ENCODE results near the gene SLC34A1. TPM values are rescaled to one million over a fixed set of nuclear protein-coding genes. Genes with fewer than 3 reads are reported as not detected.
A peak's percentile ranks its signal among the peaks of the same experiment; 100 is the strongest.

SLC34A1 gene
- total RNA-seq, 1 donor from 2014 or later = not detected

DNA sequence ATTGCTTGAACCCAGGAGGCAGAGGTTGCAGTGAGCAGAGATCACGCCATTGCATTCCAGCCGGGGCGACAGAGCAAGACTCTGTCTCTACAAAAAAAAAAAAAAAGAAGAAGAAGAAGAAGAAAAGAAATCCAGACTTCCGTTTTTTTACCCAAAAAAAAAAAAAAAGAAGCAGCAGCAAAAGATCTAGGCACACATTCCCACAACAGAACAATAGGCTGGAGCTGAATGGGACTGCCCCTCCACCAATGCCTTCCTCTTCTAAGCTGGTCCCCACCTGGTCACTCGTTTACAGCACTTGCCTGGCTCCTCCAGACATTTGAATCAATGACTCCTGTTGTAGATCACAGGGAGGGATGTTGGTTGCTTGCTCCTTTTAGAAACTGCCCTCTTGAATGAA is 31.1 kb upstream of the SLC34A1 start:
- H3K4me3 Mint-ChIP-seq (ENCODE audit: low read depth) = peak overlapping the region; percentile 40

DNA sequence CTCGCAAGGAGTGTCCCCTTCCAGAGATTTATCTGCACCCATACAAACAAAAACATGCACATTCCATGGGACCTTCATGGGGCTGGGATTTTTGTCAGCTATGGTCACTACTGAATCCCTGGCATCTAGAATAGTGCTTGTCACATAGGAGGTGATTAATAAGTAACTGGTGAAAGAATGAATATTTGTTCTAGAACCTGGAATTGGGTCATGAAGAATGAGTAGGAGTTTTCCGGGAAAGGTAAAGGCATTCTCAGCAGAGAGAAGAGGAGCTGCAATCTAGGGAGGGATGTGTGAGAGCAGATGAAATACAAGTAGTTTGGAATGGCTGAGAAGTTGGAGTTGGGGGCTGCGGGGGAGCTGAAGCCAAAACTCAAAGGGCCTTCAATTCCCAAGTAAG is 30.0 kb upstream of the SLC34A1 start:
- H3K9me3 Mint-ChIP-seq (ENCODE audit: low read depth) = no peaks in the 10 kb centered on the region
- no peak overlapping the region for H3K27ac Mint-ChIP-seq
- no peaks in the 10 kb centered on the region for H3K36me3 Mint-ChIP-seq (ENCODE audit: insufficient read depth)
- no peak for DNase-seq (ENCODE audit: low spot score, unreplicated experiment)
- H3K27me3 Mint-ChIP-seq = peaks cover 25% of the 10 kb centered on the region
- TF ChIP-seq, protein P1, sequence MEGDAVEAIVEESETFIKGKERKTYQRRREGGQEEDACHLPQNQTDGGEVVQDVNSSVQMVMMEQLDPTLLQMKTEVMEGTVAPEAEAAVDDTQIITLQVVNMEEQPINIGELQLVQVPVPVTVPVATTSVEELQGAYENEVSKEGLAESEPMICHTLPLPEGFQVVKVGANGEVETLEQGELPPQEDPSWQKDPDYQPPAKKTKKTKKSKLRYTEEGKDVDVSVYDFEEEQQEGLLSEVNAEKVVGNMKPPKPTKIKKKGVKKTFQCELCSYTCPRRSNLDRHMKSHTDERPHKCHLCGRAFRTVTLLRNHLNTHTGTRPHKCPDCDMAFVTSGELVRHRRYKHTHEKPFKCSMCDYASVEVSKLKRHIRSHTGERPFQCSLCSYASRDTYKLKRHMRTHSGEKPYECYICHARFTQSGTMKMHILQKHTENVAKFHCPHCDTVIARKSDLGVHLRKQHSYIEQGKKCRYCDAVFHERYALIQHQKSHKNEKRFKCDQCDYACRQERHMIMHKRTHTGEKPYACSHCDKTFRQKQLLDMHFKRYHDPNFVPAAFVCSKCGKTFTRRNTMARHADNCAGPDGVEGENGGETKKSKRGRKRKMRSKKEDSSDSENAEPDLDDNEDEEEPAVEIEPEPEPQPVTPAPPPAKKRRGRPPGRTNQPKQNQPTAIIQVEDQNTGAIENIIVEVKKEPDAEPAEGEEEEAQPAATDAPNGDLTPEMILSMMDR (IDR thresholded peaks at IDR 0.05; ENCODE audit: unreplicated experiment) = no peak
- H3K4me1 Mint-ChIP-seq (ENCODE audit: low read depth) = peaks cover 15% of the 10 kb centered on the region
- no peak overlapping the region for H3K4me3 Mint-ChIP-seq (ENCODE audit: low read depth)

More for the DNA sequence above, 31.1 kb upstream of the SLC34A1 start:
- Mint-ChIP-seq H3K27ac (no peak overlapping the region), H3K27me3 (peaks cover 20% of the 10 kb centered on the region), H3K4me1 (ENCODE audit: low read depth) (peaks cover 17% of the 10 kb centered on the region), H3K36me3 (ENCODE audit: insufficient read depth) (no peaks in the 10 kb centered on the region), H3K9me3 (ENCODE audit: low read depth) (no peaks in the 10 kb centered on the region)
- DNase-seq (ENCODE audit: low spot score, unreplicated experiment) = no peak
- TF ChIP-seq, protein P1 (IDR thresholded peaks at IDR 0.05; ENCODE audit: unreplicated experiment) = no peak

DNA sequence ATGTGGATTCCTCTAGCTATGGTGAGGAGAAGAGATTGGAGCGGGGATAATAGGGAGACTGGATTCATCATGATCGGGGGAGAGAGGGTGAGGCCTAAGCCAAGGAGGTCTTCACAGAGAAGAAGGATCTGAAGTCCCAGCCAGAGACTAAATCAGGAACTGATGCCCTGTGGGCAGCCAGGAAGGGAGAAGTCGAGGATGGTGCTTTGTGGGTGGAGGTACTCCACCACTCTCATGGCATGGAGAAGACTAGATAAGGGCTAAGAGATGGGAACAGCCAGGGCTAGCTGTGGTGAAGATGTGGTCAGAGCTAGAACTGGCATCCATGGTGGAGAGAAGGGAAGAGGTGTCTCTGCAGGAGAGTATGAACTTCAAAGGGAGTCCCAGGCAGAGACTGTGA is 29.5 kb upstream of the SLC34A1 start:
- no peaks in the 10 kb centered on the region for H3K9me3 Mint-ChIP-seq (ENCODE audit: low read depth)
- H3K4me3 Mint-ChIP-seq (ENCODE audit: low read depth) = no peak overlapping the region

DNA sequence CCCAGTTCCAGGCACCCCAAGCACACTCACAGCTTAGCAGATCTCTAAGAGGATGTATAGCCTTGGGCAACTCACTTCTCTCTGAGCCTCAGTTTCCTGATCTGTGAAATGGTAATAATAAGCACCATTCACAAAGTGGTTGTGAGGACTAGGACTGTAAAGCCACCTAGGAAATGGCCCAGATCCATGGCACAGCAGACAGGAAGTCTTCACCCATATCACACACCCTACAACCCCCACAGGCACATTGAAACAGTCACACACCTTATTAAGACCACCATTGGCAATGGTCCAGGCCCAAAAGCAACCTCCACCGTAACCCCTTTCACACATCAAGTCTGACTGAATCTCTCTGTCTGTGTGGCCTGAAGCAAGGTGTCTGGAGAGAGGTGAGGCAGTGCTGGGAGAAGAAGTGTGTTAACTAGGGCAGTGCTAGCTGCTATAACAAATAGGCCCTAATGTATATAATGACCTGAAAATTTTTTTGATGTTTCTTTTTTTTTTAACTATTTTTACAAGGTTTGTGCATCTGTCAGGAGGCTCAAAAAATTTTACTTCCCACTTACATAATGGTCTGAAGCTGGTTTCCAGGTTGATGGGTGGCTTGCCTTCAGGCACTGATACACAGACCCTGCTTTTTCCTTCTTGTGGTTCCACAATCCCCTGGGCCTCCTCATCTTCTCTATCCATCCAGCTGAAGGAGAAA is 28.9 kb upstream of the SLC34A1 start:
- TF ChIP-seq, protein P1 (IDR thresholded peaks at IDR 0.05; ENCODE audit: unreplicated experiment) = no peak
- DNase-seq (ENCODE audit: low spot score, unreplicated experiment) = no peak
- Mint-ChIP-seq H3K4me1 (ENCODE audit: low read depth) (peaks cover 8% of the 10 kb centered on the region), H3K27me3 (peaks cover 34% of the 10 kb centered on the region), H3K9me3 (ENCODE audit: low read depth) (no peaks in the 10 kb centered on the region), H3K36me3 (ENCODE audit: insufficient read depth) (no peaks in the 10 kb centered on the region), H3K27ac (no peak overlapping the region), H3K4me3 (ENCODE audit: low read depth) (no peak overlapping the region)

More for the DNA sequence above, 29.5 kb upstream of the SLC34A1 start:
- peaks cover 12% of the 10 kb centered on the region for H3K4me1 Mint-ChIP-seq (ENCODE audit: low read depth)
- no peak for DNase-seq (ENCODE audit: low spot score, unreplicated experiment)
- H3K27ac Mint-ChIP-seq = no peak overlapping the region
- peaks cover 28% of the 10 kb centered on the region for H3K27me3 Mint-ChIP-seq
- H3K36me3 Mint-ChIP-seq (ENCODE audit: insufficient read depth) = no peaks in the 10 kb centered on the region
- TF ChIP-seq, protein P1 (IDR thresholded peaks at IDR 0.05; ENCODE audit: unreplicated experiment) = no peak

DNA sequence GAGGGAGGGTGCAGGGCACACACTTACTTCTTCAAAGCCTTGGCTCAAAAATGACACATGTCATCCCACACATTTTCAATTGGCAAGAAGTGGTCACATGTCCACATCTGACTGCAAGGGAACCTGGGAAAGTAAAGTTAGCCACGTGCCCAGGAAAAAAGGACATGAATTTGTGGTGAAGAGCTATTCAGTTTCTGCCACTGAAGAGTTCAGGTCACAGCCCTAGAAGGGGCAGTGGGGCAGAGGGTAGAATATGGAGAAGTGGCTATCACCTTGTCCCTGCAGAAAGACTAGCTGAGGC is 28.4 kb upstream of the SLC34A1 start:
- TF ChIP-seq, protein P1 (IDR thresholded peaks at IDR 0.05; ENCODE audit: unreplicated experiment) = no peak
- Mint-ChIP-seq H3K27me3 (peaks cover 34% of the 10 kb centered on the region), H3K9me3 (ENCODE audit: low read depth) (no peaks in the 10 kb centered on the region), H3K4me1 (ENCODE audit: low read depth) (peaks cover 3% of the 10 kb centered on the region), H3K27ac (no peak overlapping the region), H3K4me3 (ENCODE audit: low read depth) (no peak overlapping the region), H3K36me3 (ENCODE audit: insufficient read depth) (no peaks in the 10 kb centered on the region)
- no peak for DNase-seq (ENCODE audit: low spot score, unreplicated experiment)
